Tongue (tissue), 2 donors: ENCODE data around the gene HES6. TPM values are rescaled to one million over a fixed set of nuclear protein-coding genes. Genes with fewer than 3 reads are reported as not detected.
"Not testable (repeated sequence)": the region's sequence is repeated elsewhere in the genome, so short reads cannot be mapped to it uniquely, and the experiment has no call there.

Source experiments
- DNase-seq: peaks from one replicate; pipeline ENCODE4 v3.0.0-alpha.2; 2015
- total RNA-seq: library from RNA; depleted of rRNA; stranded (reverse); fragments of >200 nt; gene quantifications from one replicate; pipeline ENCODE4 v1.2.3, GENCODE V29; 2014

HES6 gene
- total RNA-seq, 1 donor from 2014 or later: 22.1 TPM

GRCh38 chr2:238273433-238273832, 33.6 kb upstream of the HES6 start:
- not testable (repeated sequence) for DNase-seq

GRCh38 chr2:238272156-238272555, 32.3 kb upstream of the HES6 start:
- DNase-seq: no peak

- not testable (repeated sequence) for DNase-seq
Measured at GRCh38 chr2:238271686-238272085, 31.8 kb upstream of the HES6 start.

- DNase-seq: no peak
Measured at GRCh38 chr2:238271061-238271554, 31.3 kb upstream of the HES6 start.

- DNase-seq: no peak
Measured at GRCh38 chr2:238270606-238271005, 30.8 kb upstream of the HES6 start.

GRCh38 chr2:238269741-238270140, 29.9 kb upstream of the HES6 start:
- no peak for DNase-seq

- no peak for DNase-seq
Measured at GRCh38 chr2:238267884-238268680, 28.2 kb upstream of the HES6 start.

GRCh38 chr2:238267341-238267710, 27.5 kb upstream of the HES6 start:
- DNase-seq: no peak

- DNase-seq: no peak
Measured at GRCh38 chr2:238265605-238266004, 25.8 kb upstream of the HES6 start.

- no peak for DNase-seq
Measured at GRCh38 chr2:238264072-238264460, 24.2 kb upstream of the HES6 start.

- peak; percentile 95 for DNase-seq
Measured at GRCh38 chr2:238263204-238264071, 23.6 kb upstream of the HES6 start.

- no peak for DNase-seq
Measured at GRCh38 chr2:238262496-238263122, 22.8 kb upstream of the HES6 start.

- DNase-seq: no peak
Measured at GRCh38 chr2:238261718-238262375, 22.0 kb upstream of the HES6 start.

GRCh38 chr2:238260883-238261282, 21.0 kb upstream of the HES6 start:
- DNase-seq: peak; percentile 49

- DNase-seq: no peak
Measured at GRCh38 chr2:238259061-238260020, 19.5 kb upstream of the HES6 start.

- no peak for DNase-seq
Measured at GRCh38 chr2:238257786-238258700, 18.2 kb upstream of the HES6 start.

- DNase-seq: peak; percentile 85
Measured at GRCh38 chr2:238256594-238257104, 16.8 kb upstream of the HES6 start.

- no peak for DNase-seq
Measured at GRCh38 chr2:238256111-238256510, 16.3 kb upstream of the HES6 start.

- DNase-seq: no peak
Measured at GRCh38 chr2:238255636-238256035, 15.8 kb upstream of the HES6 start.

GRCh38 chr2:238255151-238255551, 15.3 kb upstream of the HES6 start:
- DNase-seq: peak; percentile 72
